ENCODE measurements around the gene ANKRD52.
"Not testable (repeated sequence)": the region's sequence is repeated elsewhere in the genome, so short reads cannot be mapped to it uniquely, and the experiment has no call there.

Gene ANKRD52

DNA sequence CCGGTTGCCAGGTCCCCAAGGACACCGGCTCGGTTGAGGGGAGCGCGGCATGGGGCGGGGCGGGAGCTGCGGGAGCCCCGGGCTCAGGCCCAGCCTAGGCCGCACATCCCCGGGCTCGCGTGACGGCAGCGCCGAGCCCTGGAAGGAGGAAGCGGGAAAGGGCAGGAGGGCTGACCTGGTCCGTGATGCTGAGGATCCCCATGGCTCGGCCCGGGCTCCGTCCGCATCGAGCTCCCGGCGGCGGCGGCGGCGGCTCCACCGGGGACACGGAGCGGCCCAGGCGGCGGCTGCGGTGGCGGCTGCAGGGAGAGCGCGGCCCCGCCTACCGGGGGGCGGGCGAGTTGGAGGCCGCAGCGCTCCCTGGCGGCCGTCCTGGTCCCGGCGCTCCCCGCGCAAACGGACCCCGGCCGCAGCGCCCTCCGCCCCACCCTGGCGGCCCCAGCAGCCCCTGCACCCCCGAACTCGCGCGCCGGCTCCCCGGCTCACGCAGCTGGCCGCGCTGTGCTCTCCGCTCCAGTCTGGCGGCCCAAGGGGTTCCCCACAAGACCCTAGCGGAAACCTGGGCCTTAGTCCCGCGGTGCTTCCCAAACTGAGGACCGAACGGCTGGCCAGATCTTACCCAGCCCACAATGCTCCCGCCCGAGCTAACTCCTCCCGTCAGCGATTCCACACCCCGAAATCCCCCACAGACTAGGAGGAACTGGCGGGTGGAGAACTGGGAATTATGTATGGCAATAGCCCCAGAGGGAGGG, at the start of gene ANKRD52:
ANKRD52 (minus strand) TSS at position 317 of the 752 bp plus-strand sequence; CDS start at position 202, 115 bp downstream.
- peak; percentile 82 for DNase-seq

DNA sequence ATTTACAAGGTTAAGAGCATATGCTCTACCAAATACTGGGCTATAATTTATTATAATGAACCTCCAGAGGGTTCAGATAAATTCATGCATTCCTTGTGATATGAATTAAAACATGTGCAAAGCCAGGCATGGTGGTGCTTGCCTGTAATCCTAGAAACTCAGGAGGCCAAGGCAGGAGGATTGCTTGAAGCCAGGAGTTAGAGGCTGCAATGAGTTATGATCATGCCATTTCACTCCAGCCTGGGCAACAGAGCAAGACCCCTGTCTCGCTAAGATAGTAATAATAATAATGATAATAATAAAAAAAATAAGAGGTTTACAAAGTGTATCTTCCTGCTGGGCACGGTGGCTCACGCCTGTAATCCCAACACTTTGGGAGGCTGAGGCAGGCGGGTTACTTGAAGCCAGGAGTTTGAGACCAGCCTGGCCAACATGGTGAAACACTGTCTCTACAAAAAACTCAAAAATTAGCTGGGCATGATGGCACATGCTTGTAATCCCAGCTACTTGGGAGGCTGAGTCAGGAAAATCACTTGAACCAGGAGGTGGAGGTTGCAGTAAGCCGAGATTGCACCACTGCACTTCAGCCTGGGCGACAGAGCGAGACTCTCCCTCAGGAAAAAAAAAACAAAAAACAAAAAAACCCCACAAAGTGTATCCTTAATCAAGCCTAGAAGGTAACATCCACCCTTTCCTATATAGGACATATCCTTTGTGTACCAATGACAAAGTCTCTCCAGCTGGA, 49.2 kb upstream of the ANKRD52 start:
- no peak for DNase-seq

DNA sequence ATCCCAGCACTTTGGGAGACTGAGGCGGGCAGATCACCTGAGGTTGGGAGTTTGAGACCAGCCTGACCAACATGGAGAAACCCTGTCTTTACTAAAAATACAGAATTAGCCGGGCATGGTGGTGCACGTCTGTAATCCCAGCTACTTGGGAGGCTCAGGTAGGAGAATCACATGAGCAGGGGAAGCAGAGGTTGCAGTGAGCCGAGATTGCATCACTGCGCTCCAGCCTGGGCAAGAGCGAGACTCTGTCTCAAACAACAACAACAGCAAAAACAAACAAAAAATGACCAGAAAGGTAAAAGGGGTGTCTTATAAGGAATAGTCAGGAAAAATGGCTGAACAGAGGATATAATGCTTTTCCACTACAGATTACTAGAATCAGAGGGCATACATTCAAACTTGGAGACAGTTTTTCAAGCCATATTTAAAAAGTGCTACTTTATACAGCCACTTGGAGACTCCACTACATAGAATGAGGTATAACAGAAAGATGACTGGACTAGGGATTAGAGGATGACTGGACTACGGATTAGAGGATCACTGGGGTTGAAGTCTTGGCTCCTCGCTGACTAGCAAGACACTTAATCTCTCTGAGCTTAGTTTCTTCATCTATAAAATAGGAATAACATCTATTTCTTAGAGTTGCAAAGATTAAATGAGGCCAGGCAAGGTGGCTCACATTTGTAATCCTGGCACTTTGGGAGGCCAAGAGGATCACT, 46.8 kb upstream of the ANKRD52 start:
- DNase-seq, result no peak

DNA sequence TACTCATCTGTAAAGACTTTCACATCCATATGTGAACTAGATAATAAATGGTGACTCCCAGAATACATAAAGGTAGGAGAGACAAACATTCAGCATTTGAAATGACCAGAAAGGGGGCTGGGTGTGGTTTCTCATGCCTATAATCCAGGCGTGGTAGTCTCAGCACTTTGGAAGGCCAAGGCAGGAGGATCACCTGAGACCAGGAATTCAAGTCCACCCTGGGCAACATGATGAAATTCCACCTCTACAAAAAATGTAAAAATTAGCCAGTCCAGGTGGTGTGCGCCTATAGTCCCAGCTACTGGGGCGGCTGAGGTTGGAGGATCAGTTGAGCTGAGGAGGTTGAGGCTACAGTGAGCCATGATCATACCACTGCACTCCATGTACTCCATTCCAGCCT, 46.1 kb upstream of the ANKRD52 start:
- no peak for DNase-seq

DNA sequence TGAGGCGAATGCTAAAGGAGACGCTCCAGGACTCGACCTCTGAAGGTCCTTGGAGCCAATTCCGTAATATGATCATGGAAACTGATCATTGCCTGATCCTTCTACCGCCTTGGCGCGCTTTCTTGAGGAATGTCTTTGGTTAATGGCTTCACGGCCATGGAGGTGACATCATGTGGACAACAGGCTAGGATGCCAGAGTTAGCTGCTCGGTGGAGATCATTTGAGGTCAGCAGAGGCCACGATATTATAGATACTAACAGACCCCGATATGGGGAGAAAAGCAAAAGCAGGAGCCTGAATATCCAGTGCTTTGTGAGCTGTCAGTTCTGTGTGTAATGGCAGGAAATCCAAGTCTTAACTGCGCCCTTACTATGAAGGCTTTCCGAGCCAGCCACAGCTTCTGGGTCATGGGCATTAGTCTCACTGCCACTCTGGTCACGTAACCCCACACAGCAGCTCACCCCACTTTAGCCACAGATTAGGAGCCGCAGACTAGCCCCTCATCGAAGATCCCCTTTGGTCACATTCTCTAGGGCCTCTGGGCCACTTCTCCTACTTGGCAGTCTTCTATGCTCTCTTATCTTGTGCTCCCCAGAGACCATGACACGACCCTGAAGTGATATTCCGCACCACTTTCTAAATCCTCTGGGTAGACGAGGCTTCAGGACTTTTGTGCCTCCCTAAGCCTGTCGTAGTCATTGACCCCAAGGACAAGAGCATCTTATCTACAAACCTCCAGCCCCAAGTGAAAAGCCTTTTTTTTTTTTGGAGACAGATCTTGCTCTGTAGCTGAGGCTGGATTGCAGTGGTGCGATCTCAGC, 42.7 kb upstream of the ANKRD52 start:
- no peak for DNase-seq

DNA sequence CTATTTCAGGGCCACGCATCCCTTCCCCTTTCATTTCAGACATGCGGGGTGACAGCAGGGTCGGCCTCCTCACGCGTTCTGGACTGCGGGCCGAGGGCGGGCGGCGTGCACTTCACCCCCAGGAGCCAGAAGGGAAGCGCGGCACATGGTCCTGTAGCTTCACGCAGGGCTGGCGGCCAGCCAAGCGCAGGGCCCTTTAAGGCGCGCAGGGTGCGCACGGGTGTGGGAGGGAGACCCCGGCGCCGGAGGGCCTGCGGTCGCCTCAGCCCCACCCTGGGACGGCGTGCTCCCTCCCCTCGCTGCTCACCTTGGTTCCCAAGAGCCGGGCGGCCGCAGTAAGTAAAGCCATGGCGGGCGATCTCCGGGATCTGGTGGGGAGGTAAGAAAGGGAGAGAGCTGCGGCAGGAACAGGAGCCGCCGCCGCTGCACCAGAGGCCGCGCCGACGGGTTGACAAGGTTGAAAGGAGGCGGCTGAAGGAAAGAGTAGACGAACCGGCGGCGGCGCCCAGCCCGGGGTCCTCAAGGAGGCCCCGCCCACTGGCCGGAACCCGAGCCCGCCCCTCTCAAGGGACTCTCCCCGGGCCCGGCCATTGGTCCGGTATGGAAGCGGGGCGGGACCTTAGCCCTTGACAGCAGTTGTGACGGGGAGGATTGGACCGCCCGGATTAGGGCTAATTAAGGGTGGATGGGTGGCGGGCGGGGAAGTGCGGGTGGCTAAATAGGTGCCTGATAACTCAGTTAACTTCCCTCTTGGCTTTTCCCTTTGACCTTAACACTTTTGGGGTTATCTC, 41.9 kb upstream of the ANKRD52 start, which contains the start of gene CS:
CS (minus strand) TSS at position 478 of the 791 bp plus-strand sequence; CDS start at position 349, 129 bp downstream.
- DNase-seq, result peak; percentile 99

DNA sequence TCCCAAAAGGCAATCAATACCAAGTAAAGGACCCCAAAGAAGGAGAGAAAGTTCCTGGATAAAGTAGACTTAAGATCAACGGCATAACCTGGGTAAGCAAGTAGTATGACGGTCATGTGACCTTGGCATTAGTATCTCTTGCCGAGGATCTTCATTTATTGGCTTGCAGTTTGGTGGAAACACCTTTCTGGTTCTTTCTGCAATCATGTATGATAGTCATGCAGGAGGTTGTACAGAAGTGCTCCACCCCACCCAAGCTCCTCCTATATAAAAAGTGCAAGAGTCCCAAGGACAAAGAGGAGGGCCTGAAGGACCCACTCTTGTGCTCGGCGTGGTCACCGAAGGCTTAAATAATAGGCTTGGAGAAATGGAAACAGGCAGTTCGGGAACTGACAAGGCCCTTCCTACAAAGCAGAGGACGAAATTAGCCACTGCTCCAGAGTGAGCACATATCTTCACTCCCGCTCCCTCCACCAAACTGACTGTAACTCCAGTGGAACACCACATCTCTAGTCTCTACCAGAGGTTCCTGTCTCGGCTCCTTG, 41.2 kb upstream of the ANKRD52 start:
- peak; percentile 26 for DNase-seq

DNA sequence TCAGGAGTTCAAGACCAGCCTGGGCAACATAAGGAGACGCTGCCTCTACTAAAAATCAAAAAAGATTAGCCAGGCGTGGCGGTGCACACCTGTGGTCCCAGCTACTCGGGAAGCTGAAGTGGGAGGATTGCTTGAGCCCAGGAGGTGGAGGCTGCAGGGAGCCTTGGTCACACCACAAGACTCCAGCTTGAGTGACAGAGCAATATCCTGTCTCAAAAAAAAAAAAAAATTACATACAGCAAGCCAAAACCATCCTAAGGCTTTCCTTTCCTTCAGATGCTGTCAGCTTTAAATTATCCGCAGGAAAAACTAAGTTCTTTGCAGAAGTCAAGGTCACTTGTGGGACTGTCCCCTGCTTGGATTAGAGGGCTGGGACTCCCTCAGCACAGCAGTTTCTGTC, 40.6 kb upstream of the ANKRD52 start:
- DNase-seq, result no peak

DNA sequence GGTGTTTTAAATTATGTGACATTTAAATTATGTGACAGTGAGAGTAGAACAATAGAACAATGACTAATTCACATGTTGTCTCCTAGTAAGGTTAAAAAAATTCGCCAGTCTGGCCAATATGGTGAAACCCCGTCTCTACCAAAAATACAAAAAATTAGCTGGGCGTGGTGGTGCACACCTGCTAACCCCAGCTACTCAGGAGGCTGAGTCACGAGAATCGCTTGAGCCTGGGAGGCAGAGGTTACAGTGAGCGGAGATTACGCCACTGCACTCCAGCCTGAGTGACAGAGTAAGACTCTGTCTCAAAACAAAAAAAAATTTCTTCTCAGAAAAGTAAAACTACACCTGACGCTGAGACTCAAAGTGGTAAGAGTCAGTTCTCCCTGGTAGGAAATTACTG, 39.2 kb upstream of the ANKRD52 start:
- no peak for DNase-seq

DNA sequence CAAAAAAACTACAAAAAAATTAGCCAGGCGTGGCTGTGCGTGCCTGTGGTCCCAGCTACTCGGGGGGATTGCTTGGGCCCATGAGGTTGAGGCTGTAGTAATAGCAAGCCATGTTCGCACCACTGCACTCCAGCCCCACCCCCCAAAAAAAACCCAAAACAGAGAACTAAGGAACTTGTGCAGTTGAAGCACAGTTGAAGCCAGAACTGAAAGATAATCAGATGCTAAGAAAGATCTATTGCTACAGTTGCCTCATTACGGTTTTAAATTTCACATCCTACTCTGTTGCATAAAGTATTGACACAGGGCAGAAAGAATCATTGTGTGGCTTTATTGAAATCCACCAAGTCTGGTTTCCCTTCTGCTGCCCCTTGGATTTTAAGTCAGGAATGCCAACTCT, 38.1 kb upstream of the ANKRD52 start:
- no peak for DNase-seq

DNA sequence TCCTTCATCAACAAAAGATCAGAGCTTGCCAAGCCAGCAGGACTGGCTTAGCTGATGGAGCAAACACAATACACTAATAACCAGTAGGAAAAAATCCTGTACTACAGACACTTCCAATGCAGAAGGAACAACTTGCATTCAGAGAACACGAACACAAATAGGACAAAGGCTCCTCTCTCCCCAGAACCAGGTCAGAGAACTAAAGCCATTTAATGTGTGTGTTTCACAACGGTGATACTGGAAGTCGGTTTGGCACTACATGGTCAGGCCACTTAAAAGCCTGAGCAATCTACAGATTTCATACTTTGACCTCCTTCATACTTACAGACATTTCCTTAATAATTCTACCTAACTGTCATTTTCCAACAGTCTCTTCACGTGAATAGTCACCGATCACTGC, 35.6 kb upstream of the ANKRD52 start:
- DNase-seq, result no peak

DNA sequence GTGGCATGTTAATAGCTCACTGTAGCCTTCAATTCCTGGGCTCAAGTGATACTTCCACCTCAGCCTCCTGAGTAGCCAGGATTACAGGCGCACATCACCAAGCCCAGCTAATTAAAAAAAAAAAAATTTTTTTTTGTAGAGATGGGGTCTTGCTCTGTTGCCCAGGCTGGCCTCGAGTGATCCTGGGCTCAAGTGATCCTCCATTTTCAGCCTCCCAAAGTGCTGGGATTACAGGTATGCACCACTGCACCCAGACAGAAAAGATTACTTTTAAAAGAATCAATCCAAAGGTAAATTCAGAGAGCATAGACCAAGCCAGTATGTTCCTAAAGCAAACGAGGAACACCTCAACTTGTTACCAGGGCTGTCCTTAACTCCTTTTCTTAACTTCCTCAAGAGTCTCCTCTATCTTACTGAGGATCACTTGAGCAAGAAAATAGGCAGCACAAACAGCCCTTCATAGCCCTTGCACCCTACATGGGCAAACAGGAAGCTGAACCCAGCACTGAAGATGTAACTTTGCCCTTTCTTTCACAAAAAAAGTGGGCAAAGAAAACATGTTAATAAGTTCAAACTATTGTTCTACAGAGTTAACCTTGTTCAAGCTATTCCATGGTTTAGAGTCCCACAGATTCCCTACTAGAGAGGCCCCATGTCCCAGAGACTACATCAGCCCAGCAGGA, 30.7 kb upstream of the ANKRD52 start:
- DNase-seq, result no peak

DNA sequence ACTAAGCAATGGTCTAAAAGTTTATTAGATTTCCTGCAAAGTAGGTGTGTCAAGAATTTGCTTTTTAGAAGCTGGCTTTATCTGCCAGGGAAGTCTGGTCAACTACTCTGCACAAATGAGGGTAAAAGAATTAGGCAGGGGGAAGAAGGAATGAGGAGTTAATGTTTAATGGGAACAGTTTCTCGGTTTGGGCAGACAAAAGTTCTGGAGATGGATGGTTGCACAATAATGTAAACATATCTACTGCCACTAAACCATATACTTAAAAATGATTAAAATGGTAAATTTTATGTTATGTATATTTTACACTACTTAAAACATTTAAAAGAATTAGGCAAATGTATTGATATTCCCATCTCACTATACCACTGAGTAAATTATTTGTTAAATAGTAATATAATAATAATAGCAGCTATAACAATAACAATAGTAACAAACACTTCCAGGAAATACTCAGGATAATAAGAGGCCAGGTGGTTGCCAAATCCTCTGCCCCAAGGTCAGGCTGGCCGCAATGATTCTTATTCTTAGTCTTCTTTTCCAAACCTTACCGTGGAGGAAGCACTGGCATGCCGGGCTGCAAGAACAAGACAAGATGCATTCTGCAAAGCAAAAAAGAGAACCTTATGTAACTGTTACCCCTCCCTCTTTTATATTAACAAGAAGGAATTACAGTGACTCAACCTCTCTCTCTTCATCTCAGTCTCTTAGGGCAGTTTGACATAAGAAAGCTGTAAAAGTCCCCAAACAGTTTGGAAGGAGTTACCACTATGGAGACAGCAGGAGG, 28.1 kb upstream of the ANKRD52 start:
- no peak for DNase-seq

DNA sequence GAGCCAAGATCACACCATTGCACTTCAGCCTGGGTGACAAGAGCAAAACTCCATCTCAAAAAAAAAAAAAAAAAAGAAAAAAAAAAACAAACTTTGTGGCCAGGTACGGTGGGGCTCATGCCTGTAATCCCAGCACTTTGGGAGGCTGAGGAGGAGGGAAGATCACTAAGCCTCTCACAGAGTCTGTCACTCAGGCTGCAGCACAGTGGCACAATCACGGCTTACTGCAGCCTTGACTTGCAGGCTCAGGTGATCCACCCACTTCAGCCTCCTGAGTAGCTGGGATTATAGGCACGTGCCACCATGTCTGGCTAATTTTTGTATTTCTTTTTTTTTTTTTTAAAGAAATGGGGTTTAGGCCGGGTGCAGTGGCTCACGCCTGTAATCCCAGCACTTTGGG, 26.1 kb upstream of the ANKRD52 start:
- DNase-seq, result not testable (repeated sequence)

DNA sequence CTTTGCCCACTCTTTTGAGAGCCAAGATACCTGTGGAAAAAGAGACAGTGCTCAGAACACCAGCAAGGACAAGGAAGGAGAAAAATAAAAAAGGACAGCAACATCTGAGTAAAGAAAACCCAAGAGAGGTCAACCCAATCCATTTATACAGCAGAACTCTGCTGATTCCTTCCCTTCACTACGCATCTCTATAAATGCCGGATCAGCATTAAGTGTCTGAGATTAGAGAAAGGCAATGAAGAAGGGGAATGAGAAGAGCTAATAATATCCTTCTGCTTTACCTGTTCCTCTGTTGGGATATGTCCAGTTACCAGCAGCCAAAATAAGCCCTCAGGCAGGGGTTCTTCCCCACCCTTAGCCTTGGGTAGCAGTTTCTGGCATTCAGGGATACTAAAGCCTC, 24.4 kb upstream of the ANKRD52 start:
- DNase-seq, result no peak

DNA sequence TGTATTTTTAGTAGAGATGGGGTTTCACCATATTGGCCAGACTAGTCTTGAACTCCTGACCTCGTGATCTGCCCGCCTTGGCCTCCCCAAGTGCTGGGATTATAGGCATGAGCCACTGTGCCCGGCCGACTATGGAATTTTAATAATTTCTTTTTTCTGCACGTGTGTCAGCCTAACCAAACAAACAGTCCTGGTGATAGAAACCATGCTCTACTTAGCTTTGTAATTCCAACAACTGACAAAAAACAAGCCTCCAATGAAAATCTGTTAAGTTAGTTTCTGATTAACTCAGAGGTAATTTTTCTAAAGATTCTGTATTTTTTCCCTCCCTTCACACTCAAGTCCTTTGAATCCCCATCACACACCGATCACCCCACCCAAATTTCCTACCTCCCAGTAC, 23.8 kb upstream of the ANKRD52 start:
- DNase-seq, result no peak

DNA sequence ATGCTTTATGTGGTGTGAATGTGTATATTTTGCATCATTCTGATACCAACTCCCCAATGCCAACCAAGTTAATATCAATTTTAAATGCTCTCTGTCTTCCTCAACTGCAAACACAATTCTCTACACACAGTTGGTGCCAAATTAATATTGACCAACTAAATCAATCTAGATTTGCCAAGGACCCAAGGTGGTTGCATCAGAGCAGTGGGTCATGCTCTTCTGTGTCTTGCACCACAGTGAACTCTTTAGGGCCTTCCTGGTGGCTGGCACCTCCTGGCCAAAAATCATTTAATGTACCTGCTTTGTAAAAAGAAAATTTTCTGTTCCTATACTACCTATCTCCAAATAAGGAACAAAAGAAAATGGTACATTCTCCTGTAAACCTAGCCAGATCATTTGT, 22.7 kb upstream of the ANKRD52 start:
- no peak for DNase-seq

DNA sequence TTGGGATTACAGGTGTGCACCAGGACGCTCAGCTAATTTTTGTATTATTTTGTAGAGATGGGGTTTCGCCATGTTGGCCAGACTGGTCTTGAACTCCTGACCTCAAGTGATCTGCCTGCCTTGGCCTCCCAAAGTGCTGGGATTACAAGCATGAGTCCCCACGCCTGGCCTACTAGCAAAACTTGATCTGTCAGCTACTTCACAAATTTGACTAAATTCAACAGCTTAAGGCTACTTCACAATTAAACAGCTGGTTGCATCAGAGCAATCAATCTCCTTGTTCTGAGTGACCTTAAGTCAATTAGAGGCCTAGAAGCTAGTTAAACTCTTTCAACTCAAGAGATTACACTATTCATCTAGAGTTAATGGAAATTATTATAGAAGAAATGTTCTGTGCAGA, 20.7 kb upstream of the ANKRD52 start:
- DNase-seq, result no peak

DNA sequence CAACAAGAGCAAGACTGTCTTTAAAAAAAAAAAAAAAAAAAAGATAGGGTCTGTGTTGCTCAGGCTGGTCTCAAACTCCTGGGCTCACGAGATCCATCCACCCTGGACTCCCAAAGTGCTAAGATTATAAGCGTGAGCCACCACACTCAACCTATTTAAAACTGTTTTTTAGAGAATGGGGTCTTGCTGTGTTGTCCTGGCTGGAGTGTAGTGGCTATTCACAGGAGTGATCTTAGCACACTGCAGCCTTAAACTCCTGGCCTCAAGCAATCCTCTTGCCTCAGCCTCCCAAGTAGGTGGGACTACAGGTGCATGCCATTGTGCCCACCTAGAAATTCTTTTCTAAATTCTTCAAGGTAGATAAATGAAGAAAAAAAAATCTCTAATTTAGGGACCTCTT, 16.1 kb upstream of the ANKRD52 start:
- DNase-seq, result no peak

DNA sequence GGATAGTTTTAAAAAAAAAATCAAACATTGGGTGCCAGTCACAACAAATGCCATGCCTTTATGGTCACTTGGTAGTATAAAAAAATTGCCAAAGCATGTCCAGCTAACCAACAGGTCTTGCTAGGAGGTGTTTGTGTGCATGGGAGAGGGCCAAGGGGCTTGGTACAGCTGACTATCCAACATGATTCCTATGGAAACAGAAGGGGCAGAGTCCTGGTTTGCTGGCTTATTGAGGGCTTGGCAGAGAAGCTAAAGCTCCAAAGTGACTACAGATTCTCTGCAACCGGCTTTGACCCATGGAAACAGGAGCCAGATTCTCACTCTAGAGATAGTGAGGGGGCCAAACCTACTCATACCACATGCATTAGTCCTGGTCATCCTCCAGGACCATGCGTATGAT, 14.3 kb upstream of the ANKRD52 start:
- not testable (repeated sequence) for DNase-seq

Data from activated naive CD4-positive, alpha-beta T cell treated with Interleukin-2 at 50 U/mL for 16 hours (primary cell).